GM18511 (cell line): ENCODE data around the gene COX19.
"Not testable (repeated sequence)": the region's sequence is repeated elsewhere in the genome, so short reads cannot be mapped to it uniquely, and the experiment has no call there.

ENCODE experiments used
- ATAC-seq: cut with Tn5 transposase; IDR thresholded peaks from one replicate; pipeline ENCODE4 v1.9.1; 2021; ENCODE audit warnings: mild to moderate bottlenecking, moderate library complexity; ENCODE audit not compliant: unreplicated experiment

COX19 gene

GRCh38 chr7:963236-964078 is 11.9 kb downstream of the COX19 start:
- ATAC-seq: no peak

GRCh38 chr7:962401-963081 is 12.8 kb downstream of the COX19 start:
- no peak for ATAC-seq

GRCh38 chr7:961546-962400 is 13.6 kb downstream of the COX19 start:
- ATAC-seq: no peak

GRCh38 chr7:960972-961371 is 14.4 kb downstream of the COX19 start:
- ATAC-seq: not testable (repeated sequence)

GRCh38 chr7:960269-960871 is 15.0 kb downstream of the COX19 start:
- ATAC-seq: no peak

- not testable (repeated sequence) for ATAC-seq
Observed at GRCh38 chr7:959740-960139, 15.6 kb downstream of the COX19 start.

GRCh38 chr7:959271-959670 is 16.1 kb downstream of the COX19 start:
- ATAC-seq: no peak

- no peak for ATAC-seq
Observed at GRCh38 chr7:958221-959200, 16.8 kb downstream of the COX19 start.

- ATAC-seq: no peak
Observed at GRCh38 chr7:957418-958220, 17.7 kb downstream of the COX19 start.

GRCh38 chr7:956031-956430 is 19.3 kb downstream of the COX19 start:
- no peak for ATAC-seq

- ATAC-seq: peak; percentile 60
Observed at GRCh38 chr7:954330-955238, 20.8 kb downstream of the COX19 start, which contains the start of gene ADAP1. TSS of gene ADAP1 (minus strand) at chr7:954680. CDS start at chr7:954477, 203 bp downstream.

- ATAC-seq: peak; percentile 22
Observed at GRCh38 chr7:953547-954327, 21.6 kb downstream of the COX19 start.

GRCh38 chr7:952548-953441 is 22.6 kb downstream of the COX19 start:
- ATAC-seq: no peak

- no peak for ATAC-seq
Observed at GRCh38 chr7:951881-952547, 23.3 kb downstream of the COX19 start.
